Measurements from ENCODE around the gene CCDC57. TPM values are rescaled to one million over a fixed set of nuclear protein-coding genes. Genes with fewer than 3 reads are reported as not detected.

CCDC57 gene
- total and polyA plus RNA-seq, 2 of the 8 experiments (the other 6 are each of a cell fraction or from before 2014, with no cell fraction given), result 8.4 to 12.9 TPM

DNA sequence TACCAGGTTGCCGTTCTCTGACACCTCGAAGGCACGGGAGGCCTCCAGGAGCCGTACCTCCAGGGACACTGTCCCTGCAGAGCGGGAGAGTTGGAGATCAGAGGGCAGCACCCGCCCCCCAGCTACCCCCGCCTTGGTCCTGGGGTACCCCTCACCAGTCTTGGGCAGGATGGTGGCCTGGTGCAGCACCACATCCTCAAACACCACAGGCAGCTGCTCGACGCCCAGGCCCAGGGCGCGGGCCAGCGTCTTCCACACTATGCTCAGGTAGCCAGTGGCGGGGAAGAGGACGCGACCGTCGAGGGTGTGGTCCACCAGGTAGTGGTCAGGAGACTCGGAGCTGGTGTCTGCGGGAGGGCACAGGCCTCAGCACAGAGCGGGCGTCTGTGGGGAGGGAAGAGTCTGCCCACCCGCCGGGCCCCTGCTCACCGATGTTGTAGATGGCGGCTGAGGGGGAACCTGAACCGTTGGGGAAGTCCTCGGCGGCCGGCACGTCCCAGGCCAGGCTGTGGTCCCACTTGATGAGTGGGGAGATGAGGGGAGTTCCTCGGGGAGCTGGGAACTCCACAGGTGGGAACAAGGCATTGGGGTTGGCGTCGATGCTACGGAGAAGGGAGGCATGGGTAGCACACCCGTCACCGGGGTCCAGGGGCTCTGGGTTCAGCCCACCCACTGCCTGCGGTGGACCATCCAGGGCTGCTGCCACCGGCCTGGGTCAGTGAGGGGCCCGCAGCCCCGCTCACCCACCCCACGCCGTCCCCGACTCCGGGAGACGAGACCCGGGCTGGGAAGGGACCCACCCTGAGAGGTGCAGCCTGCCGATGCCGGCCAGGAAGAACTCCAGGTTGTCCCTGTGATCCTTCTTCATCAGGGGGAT is 124.4 kb downstream of the CCDC57 start:
- H3K4me2 ChIP-seq (ENCODE audit: insufficient read depth in 1 of 2, low read depth in 2 of 2, low read length in 2 of 2), result no peak overlapping the region
- peaks cover 20 to 81% of the 10 kb centered on the region in 2 experiments for H4K20me1 ChIP-seq (replicated peaks in 1 of 2; ENCODE audit: control insufficient read depth in 1 of 2, insufficient read depth in 2 of 2, low read length in 2 of 2)
- no peak overlapping the region for H3K27ac ChIP-seq (ENCODE audit: low read depth, low read length)
- TF ChIP-seq POLR2AphosphoS5 (IDR thresholded peaks at IDR 0.05; ENCODE audit: low read depth, low read length), result peak; percentile 43; the same call in 1 of the 2 replicates
- TF ChIP-seq, protein P1, sequence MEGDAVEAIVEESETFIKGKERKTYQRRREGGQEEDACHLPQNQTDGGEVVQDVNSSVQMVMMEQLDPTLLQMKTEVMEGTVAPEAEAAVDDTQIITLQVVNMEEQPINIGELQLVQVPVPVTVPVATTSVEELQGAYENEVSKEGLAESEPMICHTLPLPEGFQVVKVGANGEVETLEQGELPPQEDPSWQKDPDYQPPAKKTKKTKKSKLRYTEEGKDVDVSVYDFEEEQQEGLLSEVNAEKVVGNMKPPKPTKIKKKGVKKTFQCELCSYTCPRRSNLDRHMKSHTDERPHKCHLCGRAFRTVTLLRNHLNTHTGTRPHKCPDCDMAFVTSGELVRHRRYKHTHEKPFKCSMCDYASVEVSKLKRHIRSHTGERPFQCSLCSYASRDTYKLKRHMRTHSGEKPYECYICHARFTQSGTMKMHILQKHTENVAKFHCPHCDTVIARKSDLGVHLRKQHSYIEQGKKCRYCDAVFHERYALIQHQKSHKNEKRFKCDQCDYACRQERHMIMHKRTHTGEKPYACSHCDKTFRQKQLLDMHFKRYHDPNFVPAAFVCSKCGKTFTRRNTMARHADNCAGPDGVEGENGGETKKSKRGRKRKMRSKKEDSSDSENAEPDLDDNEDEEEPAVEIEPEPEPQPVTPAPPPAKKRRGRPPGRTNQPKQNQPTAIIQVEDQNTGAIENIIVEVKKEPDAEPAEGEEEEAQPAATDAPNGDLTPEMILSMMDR (IDR thresholded peaks at IDR 0.05; ENCODE audit: control extremely low read depth in 1 of 3, insufficient read depth in 1 of 3, low read depth in 1 of 3, low read length in 3 of 3), result no peak
- CTCF ChIA-PET (ENCODE audit: partially characterized antibody), result interaction anchor here (0.8 to 2.4 kb wide), 6 partner anchors 8 to 68 kb away, joined by 3 to 8 read pairs (median 4); no protein-coding TSS in a partner anchor
- H4K91ac ChIP-seq (replicated peaks; ENCODE audit: insufficient read length, low read length), result no peak overlapping the region
- H3K36me3 ChIP-seq (ENCODE audit: control insufficient read depth in 2 of 4, insufficient read depth in 4 of 4, low read length in 3 of 4), result peaks cover 66 to 98% (median 91%) of the 10 kb centered on the region in 4 experiments
- no peaks in the 10 kb centered on the region for H3K4me1 ChIP-seq (replicated peaks in 1 of 4; ENCODE audit: control insufficient read depth in 3 of 4, insufficient read depth in 4 of 4, low read length in 3 of 4)
- H4K8ac ChIP-seq (ENCODE audit: extremely low read depth, insufficient read depth, low read length), result no peak overlapping the region
- H3K14ac ChIP-seq (ENCODE audit: insufficient read length), result no peak overlapping the region
- H3K9ac ChIP-seq (replicated peaks in 1 of 4; ENCODE audit: extremely low read depth in 1 of 4, low read depth in 3 of 4, low read length in 3 of 4), result no peak overlapping the region
- no peak overlapping the region for H2AK5ac ChIP-seq (ENCODE audit: low read depth, low read length)
- H3K56ac ChIP-seq (replicated peaks; ENCODE audit: insufficient read length, low read depth, low read length), result no peak overlapping the region
- no peak overlapping the region for H3K4ac ChIP-seq (replicated peaks; ENCODE audit: insufficient read length, low read depth, low read length)
- no peak for DNase-seq (ENCODE audit: low read depth in 1 of 2, low spot score in 2 of 2)
- POLR2A ChIA-PET (ENCODE audit: partially characterized antibody), result interaction anchor here (0.5 to 8.8 kb wide), 10 partner anchors 10 to 390 kb away, joined by 3 to 105 read pairs (median 3); partner anchors contain the start of gene DUS1L
- no peak overlapping the region for H3K4me3 ChIP-seq (ENCODE audit: extremely low read depth in 1 of 4, insufficient read depth in 2 of 4, low read depth in 3 of 4, low read length in 4 of 4)
- no peak overlapping the region for H2BK15ac ChIP-seq (ENCODE audit: low read length)
- H4K5ac ChIP-seq (ENCODE audit: insufficient read length, low read depth, low read length), result no peak overlapping the region
- no peaks in the 10 kb centered on the region for H3K27me3 ChIP-seq (replicated peaks in 1 of 4; ENCODE audit: control insufficient read depth in 3 of 4, extremely low read depth in 1 of 4, insufficient read depth in 3 of 4, low read length in 3 of 4)
- 94% methylated on average over 36 of the region's 48 CpGs; no CpG with 5 or more reads in 1 of the 2 experiments for WGBS, 2 experiments (ENCODE audit: extremely low coverage in 1 of 2, insufficient coverage in 1 of 2, insufficient read length in 1 of 2, insufficient replicate concordance in 2 of 2, low coverage in 1 of 2, low lambda C conversion rate in 2 of 2, missing lambda C conversion rate in 1 of 2)
- no peaks in the 10 kb centered on the region for H3K23me2 ChIP-seq (ENCODE audit: low read depth, low read length)
- H3K18ac ChIP-seq (ENCODE audit: extremely low read depth, low read length), result no peak overlapping the region
- no peaks in the 10 kb centered on the region for H3K9me3 ChIP-seq (ENCODE audit: insufficient read depth in 2 of 2, low read depth in 1 of 2, low read length in 1 of 2)
- peaks cover 0 to under 1% of the 10 kb centered on the region in 2 experiments; a peak in 1 of 4 replicates for H3K79me2 ChIP-seq (ENCODE audit: control insufficient read depth in 1 of 2, insufficient read depth in 2 of 2, low read length in 2 of 2)
- H2AFZ ChIP-seq (ENCODE audit: low read length), result no peak overlapping the region
- peaks cover 11% of the 10 kb centered on the region for H3K79me1 ChIP-seq (ENCODE audit: low read depth, low read length)
- no peak overlapping the region for H2BK12ac ChIP-seq (ENCODE audit: low read depth, low read length)
- FAIRE-seq, result no peak
- H3K23ac ChIP-seq (ENCODE audit: insufficient read length), result no peak overlapping the region
- no peak overlapping the region for H2BK120ac ChIP-seq (replicated peaks; ENCODE audit: low read depth, low read length)
- H2BK5ac ChIP-seq (ENCODE audit: low read depth, low read length), result no peak overlapping the region
- H2BK20ac ChIP-seq (ENCODE audit: low read length), result no peak overlapping the region
